Measurements from ENCODE around the gene TFCP2L1.

TFCP2L1 gene

DNA sequence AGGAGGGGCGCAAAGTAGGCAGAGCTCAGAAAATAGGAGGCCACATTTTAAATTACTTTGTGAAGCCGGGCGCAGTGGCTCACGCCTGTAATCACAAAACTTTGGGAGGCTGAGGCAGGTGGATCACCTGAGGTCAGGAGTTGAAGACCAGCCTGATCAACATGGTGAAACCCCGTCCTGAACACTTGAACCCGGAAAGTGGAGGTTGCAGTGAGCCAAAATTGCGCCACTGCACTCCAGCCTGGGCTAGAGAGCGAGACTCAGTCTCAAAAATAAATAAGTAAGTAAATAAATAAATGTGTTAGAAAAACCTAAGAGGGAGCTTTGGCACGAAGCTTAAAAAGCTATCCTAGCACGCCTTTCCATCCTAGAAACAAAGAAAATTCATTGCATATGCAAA lies 105.5 kb downstream of the TFCP2L1 start:
- DNase-seq (ENCODE audit: extremely low read depth in 1 of 2, low read depth in 1 of 2): no peak

DNA sequence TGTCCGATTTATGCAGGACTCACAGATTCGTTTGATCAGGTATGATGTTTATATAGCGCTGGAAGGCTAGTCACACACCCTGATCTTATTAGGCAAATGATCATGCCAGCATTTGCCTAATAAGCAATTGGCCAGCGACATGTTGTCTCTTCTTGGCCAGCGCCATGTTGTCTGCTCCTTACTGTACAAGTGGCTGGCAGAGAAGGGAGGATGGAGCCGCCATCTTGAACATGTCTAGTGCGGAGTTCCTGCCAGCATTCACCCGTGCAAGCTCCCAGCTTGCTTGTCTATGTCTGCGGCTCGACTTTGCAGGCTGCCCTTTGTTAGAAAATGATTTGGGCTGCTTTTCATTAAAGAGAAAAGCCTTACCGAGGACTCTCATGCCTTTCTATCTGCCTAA lies 106.3 kb downstream of the TFCP2L1 start:
- DNase-seq (ENCODE audit: extremely low read depth in 1 of 2, low read depth in 1 of 2): no peak

DNA sequence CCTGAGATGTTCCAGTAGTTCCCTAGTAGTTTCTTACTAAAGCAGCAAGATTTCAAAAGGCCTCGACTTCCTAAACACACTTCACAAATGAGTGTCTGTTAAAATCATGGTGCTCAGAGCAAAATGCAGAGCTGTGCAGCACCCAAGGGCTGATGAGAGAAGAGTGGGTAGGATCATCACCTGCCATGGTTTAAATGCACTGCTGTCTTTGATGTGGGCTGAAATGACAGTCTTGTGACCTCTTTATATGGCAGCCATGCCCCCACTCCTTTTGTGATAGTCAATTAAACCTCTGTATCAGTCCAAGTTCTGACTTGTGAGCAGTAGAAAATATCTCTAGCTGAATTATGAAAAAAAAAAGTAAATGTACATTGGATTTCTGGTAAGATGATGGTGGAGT lies 107.1 kb downstream of the TFCP2L1 start:
- DNase-seq (ENCODE audit: extremely low read depth in 1 of 2, low read depth in 1 of 2): no peak

DNA sequence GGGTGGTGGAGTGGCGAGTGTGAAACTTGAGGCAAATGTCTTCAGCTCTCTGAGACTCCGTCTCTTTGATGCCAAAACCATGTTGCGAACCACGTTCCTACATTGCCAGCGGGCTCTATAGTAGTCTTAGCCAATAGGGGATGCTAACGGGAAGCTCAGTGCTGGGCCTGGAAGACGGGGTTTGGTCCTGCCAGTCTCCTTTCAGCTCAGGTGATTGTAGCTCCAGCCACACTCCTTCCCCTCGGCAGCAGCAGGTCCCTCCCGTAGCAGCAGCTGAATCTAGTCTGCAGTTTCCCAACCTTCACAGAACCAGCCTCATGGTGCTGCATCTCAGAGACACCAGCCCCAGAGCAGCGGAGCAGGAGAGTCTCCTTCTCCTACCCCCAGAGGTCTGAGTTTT lies 109.7 kb downstream of the TFCP2L1 start:
- DNase-seq (ENCODE audit: extremely low read depth in 1 of 2, low read depth in 1 of 2): no peak

DNA sequence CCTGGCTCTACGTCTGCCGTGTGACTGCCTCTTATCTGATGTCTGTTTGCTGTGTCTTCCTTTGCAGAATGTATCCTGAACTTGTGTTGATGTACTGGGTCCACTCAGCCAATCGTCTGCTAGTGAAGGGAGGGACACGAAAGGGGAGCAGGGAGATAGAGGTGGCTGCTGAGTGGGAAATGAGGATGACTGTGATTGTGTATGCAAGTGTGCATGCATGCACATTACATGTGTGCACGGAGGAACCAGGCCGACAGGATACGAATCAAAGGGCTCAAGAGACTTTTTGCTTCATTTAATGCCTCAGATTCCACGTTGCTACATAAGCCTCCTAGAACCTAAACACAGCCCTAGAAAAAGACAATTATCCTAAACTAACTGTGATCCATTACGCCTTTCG lies 111.2 kb downstream of the TFCP2L1 start:
- no peak for DNase-seq (ENCODE audit: extremely low read depth in 1 of 2, low read depth in 1 of 2)

DNA sequence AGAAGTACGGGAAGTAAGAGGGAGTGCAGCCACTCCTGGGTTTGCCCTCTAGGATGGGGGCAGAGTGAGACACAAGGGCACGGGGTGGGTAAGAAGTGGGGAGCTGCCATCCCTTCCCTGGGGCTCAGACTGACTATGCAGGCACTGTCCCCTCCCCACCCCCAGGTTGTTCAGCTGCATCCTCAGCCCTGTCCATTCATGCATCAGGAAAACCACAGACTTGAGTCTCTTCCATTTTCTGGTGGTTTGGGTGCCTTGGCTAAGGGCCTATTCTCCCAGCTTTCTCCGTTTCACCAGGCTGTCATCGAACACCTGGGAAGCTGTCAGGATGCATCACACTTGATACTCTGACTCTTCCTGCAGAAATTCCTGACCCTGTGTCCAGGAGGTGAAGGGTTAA lies 111.9 kb downstream of the TFCP2L1 start:
- DNase-seq (ENCODE audit: extremely low read depth in 1 of 2, low read depth in 1 of 2): no peak

DNA sequence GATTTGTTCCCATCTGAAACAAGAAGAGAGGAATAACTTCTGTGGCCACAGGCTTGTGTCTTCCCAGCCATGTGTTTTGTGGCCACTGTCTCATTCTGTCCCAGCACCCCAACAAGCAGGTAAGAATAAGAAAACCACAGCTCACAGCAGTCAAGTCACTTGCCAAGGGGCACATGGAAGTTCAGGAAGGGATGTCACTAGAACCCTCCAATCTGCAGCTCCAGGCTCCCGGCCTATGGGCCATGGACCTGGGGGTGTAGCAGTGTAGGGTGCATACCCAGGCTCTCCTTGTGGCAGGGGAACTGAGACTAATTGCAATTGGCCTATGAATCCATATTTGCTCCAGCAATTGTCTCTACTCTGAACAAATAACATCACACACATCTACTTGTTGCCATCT lies 112.5 kb downstream of the TFCP2L1 start:
- DNase-seq (ENCODE audit: extremely low read depth in 1 of 2, low read depth in 1 of 2): no peak

DNA sequence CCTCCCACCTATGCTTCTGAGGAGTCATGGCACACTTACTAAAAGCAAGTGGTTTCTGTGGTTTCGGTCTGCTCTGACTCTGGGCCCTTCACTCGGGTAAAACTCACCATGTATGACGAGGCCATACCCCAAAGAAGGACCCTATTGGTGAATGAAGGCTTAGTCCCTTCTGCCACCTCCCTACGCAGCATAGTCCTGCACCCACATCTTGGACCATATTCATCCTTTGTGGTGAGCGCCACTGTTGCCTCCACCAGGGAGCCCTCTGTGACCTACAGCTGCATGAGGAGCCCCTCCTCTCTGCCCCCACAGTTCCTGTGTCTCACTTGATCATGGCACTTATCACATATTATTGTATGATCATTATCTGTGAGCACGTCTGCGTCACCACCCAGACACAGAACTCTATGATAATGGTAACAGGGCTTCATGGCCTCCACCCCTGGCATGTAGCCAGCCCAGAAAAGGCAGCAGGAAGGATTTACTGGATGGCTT lies 113.3 kb downstream of the TFCP2L1 start:
- DNase-seq (ENCODE audit: extremely low read depth in 1 of 2, low read depth in 1 of 2): no peak

DNA sequence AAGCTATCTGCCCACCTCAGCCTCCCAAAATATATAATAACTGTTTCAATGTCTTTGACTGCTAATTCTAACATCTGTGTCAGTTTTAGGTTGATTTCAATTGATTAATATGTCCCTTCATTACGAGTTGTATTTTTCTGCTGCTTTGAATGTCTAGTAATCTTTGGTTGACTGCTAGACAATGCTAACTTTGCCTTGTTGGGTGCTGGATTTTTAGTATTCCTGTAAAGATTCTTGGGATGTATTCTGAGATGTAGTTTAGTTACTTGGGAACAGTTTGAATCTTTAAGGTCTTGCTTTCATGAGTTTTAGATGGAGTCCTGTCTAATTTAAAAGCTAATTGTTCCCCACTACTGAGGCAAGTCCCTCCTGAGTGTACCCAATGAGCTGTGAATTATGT lies 114.4 kb downstream of the TFCP2L1 start:
- no peak for DNase-seq (ENCODE audit: extremely low read depth in 1 of 2, low read depth in 1 of 2)

DNA sequence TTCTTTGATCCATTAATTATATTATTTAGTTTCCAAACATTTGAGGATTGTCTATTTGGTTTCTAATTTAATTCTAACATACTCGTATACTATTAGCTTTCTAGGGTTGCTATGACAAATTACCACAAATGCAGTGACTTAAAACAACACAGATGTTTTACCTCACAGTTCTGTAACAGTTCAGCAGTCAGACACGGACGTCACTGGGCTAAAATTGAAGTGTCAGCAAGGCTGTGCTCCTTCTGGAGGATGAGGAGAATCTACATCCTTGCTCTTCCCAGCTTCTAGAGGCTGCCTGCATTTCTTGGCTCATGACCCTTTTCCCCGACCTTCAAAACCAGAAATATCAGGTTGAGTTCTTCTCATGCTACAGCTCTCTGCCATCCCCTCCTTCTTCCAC lies 117.6 kb downstream of the TFCP2L1 start:
- DNase-seq (ENCODE audit: extremely low read depth in 1 of 2, low read depth in 1 of 2): no peak

All from activated CD8-positive, alpha-beta memory T cell treated with anti-CD3 and anti-CD28 coated beads for 1 hour (primary cell).